PFSK-1 (cell line): Measurements from ENCODE around the gene TP53TG5.

Experiments
- FOXP2 ChIP-seq: optimal IDR thresholded peaks from 2 replicates; pipeline ENCODE3; 2011; ENCODE audit warnings: borderline replicate concordance, control low read depth, inconsistent platforms; ENCODE audit not compliant: insufficient read depth; ENCODE audit errors: extremely low read length, extremely low read depth
- POLR2AphosphoS5 ChIP-seq: IDR thresholded peaks from 2 replicates; pipeline ENCODE4 v1.6.1; 2012; ENCODE audit warnings: low read depth, mild to moderate bottlenecking, control low read depth, low read length, moderate library complexity

GRCh38 chr20:45390931-45391330, 12.8 kb upstream of the TP53TG5 start:
- no peak for TF ChIP-seq POLR2AphosphoS5
- TF ChIP-seq FOXP2 = no peak
